ENCODE measurements around the gene ZNF14.

DNA sequence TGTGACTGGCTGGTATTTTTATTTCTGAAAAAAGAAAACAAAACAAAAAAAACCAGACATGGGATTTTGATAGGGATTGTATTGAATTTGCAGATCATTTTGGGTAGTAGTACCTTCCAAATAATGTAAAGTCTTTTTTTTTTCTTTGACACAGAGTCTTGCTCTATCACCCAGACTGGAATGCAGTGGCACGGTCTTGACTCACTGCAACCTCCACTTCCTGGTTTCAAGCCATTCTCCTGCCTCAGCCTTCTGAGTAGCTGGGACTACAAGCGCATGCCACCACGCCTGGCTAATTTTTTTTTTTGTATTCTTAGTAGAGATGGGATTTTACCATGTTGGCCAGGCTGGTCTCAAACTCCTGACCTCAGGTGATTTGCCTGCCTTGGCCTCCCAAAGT lies 60.1 kb downstream of the ZNF14 start:
- TF ChIP-seq, protein P1, sequence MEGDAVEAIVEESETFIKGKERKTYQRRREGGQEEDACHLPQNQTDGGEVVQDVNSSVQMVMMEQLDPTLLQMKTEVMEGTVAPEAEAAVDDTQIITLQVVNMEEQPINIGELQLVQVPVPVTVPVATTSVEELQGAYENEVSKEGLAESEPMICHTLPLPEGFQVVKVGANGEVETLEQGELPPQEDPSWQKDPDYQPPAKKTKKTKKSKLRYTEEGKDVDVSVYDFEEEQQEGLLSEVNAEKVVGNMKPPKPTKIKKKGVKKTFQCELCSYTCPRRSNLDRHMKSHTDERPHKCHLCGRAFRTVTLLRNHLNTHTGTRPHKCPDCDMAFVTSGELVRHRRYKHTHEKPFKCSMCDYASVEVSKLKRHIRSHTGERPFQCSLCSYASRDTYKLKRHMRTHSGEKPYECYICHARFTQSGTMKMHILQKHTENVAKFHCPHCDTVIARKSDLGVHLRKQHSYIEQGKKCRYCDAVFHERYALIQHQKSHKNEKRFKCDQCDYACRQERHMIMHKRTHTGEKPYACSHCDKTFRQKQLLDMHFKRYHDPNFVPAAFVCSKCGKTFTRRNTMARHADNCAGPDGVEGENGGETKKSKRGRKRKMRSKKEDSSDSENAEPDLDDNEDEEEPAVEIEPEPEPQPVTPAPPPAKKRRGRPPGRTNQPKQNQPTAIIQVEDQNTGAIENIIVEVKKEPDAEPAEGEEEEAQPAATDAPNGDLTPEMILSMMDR (IDR thresholded peaks at IDR 0.05) = no peak
- TF ChIP-seq POLR2A (IDR thresholded peaks at IDR 0.05) = no peak
- TF ChIP-seq POLR2AphosphoS5 (IDR thresholded peaks at IDR 0.05) = no peak
- no peak for TF ChIP-seq EP300 (IDR thresholded peaks at IDR 0.05)

Data from gastroesophageal sphincter (tissue), 3 donors.